Measurements from ENCODE around the gene RNF183.

RNF183 gene

DNA sequence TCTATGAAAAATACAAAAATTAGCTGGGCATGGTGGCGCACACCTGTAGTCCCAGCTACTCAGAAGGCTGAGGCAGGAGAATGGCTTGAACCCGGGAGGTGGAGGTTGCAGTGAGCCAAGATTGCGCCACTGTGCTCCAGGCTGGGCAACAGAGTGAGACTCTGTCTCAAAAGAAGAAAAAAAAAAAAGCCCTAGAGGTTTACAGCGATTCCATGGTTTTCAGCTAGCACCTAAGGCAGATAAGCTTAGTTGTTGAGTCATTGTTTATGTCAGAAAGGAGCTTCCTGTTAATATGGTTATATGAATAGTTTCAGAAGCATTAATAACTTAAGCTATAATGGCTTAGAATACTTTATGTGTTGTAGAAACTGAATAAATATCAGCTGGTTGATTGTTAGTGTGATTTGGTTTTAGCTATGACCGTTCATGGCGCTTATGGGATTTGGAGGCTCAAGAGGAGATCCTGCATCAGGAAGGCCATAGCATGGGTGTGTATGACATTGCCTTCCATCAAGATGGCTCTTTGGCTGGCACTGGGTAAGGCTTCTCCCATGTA lies 13.0 kb downstream of the RNF183 start:
- H3K27me3 ChIP-seq, result no peaks in the 10 kb centered on the region
- H3K4me3 ChIP-seq (ENCODE audit: low read depth in 1 of 2, low read length in 1 of 2), result no peak overlapping the region
- no peak overlapping the region for H3K27ac ChIP-seq
- no peaks in the 10 kb centered on the region for H3K9me3 ChIP-seq
- H3K4me1 ChIP-seq (ENCODE audit: control insufficient read depth in 1 of 2, insufficient read depth in 1 of 2, low read depth in 1 of 2, low read length in 1 of 2), result no peaks in the 10 kb centered on the region
- peaks cover 89% of the 10 kb centered on the region for H3K36me3 ChIP-seq
- TF ChIP-seq, protein P1, sequence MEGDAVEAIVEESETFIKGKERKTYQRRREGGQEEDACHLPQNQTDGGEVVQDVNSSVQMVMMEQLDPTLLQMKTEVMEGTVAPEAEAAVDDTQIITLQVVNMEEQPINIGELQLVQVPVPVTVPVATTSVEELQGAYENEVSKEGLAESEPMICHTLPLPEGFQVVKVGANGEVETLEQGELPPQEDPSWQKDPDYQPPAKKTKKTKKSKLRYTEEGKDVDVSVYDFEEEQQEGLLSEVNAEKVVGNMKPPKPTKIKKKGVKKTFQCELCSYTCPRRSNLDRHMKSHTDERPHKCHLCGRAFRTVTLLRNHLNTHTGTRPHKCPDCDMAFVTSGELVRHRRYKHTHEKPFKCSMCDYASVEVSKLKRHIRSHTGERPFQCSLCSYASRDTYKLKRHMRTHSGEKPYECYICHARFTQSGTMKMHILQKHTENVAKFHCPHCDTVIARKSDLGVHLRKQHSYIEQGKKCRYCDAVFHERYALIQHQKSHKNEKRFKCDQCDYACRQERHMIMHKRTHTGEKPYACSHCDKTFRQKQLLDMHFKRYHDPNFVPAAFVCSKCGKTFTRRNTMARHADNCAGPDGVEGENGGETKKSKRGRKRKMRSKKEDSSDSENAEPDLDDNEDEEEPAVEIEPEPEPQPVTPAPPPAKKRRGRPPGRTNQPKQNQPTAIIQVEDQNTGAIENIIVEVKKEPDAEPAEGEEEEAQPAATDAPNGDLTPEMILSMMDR (IDR thresholded peaks at IDR 0.05), result no peak

DNA sequence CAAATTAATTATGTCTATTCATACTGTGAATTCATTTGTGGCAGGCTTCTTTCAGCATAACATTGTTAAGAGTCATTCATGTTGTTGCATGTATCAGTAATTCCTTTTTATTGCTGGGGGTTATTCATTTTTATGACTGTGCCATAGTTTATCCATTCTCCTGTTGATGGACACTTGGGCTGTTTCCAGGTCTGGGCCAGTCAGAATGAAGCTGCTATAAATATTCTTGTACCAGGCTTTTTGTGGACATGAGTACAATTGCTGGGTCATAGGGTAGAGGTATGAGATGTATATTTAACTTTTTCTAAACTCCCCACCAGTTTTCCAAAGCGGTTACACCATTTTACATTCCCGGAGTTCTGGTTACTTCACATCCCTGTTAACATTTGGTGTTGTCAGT lies 14.1 kb downstream of the RNF183 start:
- H3K4me3 ChIP-seq (ENCODE audit: low read depth in 1 of 2, low read length in 1 of 2), result no peak overlapping the region
- no peaks in the 10 kb centered on the region for H3K4me1 ChIP-seq (ENCODE audit: control insufficient read depth in 1 of 2, insufficient read depth in 1 of 2, low read depth in 1 of 2, low read length in 1 of 2)
- TF ChIP-seq, protein P1 (IDR thresholded peaks at IDR 0.05), result no peak
- H3K36me3 ChIP-seq, result peaks cover 98% of the 10 kb centered on the region
- no peaks in the 10 kb centered on the region for H3K27me3 ChIP-seq
- H3K27ac ChIP-seq, result no peak overlapping the region
- no peaks in the 10 kb centered on the region for H3K9me3 ChIP-seq

DNA sequence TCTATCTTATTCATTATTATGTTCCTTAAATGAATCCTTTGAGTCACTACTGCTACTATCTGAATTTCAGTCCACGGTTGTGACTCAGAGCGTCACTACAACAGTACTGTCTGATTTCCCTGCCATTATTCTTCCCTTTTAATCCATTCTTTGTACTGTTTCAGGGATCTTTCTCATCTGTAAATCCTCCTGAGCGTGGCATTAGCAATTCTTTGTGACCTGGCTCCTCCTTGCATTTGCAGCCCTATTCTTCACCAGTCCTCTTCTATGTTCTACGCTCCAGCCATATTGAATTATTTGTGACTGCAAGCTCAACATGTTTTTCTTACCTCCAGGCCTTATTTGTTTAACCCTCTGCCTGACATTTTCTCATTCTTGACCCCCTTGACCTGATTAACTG lies 21.8 kb downstream of the RNF183 start:
- H3K4me1 ChIP-seq (ENCODE audit: control insufficient read depth in 1 of 2, insufficient read depth in 1 of 2, low read depth in 1 of 2, low read length in 1 of 2), result peaks cover under 1% of the 10 kb centered on the region in 2 experiments
- no peak overlapping the region for H3K27ac ChIP-seq
- H3K36me3 ChIP-seq, result peaks cover 78% of the 10 kb centered on the region
- TF ChIP-seq, protein P1 (IDR thresholded peaks at IDR 0.05), result no peak
- no peaks in the 10 kb centered on the region for H3K27me3 ChIP-seq
- no peaks in the 10 kb centered on the region for H3K9me3 ChIP-seq
- H3K4me3 ChIP-seq (ENCODE audit: low read depth in 1 of 2, low read length in 1 of 2), result no peak overlapping the region

DNA sequence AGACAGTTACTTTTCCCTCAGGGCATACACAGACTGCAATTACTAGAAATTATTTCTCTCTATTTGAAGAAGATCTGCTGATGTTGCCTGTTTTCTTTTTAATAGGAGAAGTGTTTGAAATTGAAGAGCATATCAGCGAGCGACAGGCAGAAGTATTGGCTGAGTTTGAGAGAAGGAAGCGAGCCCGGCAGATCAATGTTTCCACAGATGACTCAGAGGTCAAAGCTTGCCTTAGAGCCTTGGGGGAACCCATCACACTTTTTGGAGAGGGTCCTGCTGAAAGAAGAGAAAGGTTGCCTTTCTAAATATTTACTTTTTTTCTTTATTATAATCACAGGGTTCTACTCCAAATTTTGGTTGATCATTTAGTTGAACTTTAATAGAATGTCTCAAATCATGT lies 24.3 kb downstream of the RNF183 start:
- no peak overlapping the region for H3K27ac ChIP-seq

DNA sequence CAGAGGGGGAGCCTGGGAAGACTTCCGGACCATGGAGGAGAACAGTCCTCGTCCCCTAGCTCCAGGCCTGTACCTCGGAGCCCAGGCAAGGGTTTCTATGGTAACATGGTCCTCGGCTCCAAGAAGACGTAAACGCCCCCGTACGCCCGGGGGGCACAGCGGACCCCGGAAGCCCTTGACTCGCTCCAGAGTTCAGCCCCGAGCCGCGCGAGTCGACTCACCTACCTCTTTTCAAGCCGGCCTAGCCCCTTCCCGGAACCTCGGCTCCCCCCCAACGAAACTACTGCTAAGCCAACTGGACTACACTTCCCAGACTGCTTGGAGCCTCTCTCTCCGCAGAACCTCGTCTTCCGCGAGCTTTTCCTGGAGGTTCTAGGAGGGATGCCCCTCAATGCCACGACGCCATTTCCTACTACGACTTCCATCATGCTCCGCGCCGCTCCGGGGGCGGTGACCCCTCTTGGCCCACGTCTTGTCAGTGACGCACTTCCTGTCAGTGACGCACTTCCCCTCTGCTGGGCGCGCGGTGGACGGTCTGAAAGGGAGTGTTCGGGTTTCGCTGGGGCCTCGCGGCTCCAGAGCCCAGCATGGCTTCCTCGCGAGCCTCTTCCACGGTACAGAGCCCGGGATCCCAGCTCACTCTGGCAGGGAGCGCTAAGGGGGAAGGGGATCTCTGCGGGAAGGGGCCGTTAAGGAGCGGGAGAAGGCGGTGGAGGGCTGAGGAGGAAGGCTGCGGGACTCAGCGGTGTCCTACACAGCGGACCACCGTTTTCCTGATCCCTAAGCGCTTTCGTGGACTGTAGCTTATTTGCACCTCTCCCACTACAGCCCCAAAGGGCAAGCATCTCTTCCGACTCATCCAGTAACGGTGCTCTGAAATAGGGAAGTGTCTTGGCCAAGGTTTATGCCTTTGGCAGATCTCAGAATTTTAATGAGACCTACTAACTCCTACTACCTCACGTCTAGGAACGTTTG lies 27.7 kb downstream of the RNF183 start, which contains the start of the genes CDC26 and PRPF4:
CDC26 (minus strand) TSS at position 416 of the 975 bp plus-strand sequence. CDS start 3,065 bp downstream, outside the sequence.
PRPF4 (plus strand) TSS at position 502 of the 975 bp plus-strand sequence; CDS start at position 588, 86 bp downstream.
- peaks cover 53% of the 10 kb centered on the region for H3K36me3 ChIP-seq
- peak within 1 kb of the TSS; percentile 87 to 97 for H3K4me3 ChIP-seq (ENCODE audit: low read depth in 1 of 2, low read length in 1 of 2)
- no peaks in the 10 kb centered on the region for H3K9me3 ChIP-seq
- peaks cover 19% of the 10 kb centered on the region in 2 experiments for H3K4me1 ChIP-seq (ENCODE audit: control insufficient read depth in 1 of 2, insufficient read depth in 1 of 2, low read depth in 1 of 2, low read length in 1 of 2)
- peak within 1 kb of the TSS; percentile 89 for H3K27ac ChIP-seq
- TF ChIP-seq, protein P1 (IDR thresholded peaks at IDR 0.05), result peak; percentile 41
- no peaks in the 10 kb centered on the region for H3K27me3 ChIP-seq

More for the DNA sequence above, 24.3 kb downstream of the RNF183 start:
- TF ChIP-seq, protein P1 (IDR thresholded peaks at IDR 0.05), result no peak
- peaks cover 56% of the 10 kb centered on the region for H3K36me3 ChIP-seq
- H3K4me1 ChIP-seq (ENCODE audit: control insufficient read depth in 1 of 2, insufficient read depth in 1 of 2, low read depth in 1 of 2, low read length in 1 of 2), result peaks cover 19% of the 10 kb centered on the region in 2 experiments
- H3K4me3 ChIP-seq (ENCODE audit: low read depth in 1 of 2, low read length in 1 of 2), result no peak overlapping the region
- no peaks in the 10 kb centered on the region for H3K9me3 ChIP-seq
- H3K27me3 ChIP-seq, result no peaks in the 10 kb centered on the region
